Measurements from ENCODE around the gene GJA4. TPM values are rescaled to one million over a fixed set of nuclear protein-coding genes. Genes with fewer than 3 reads are reported as not detected.

GJA4 gene
- polyA plus RNA-seq, 10 donors: 25.9 to 49.9 (median 32.9) TPM

GRCh38 chr1:34831721-34832246 is 39.0 kb downstream of the GJA4 start:
- DNase-seq: no peak

GRCh38 chr1:34833711-34834110 is 40.9 kb downstream of the GJA4 start:
- DNase-seq: no peak

- DNase-seq: no peak
Observed at GRCh38 chr1:34839526-34840305, 46.9 kb downstream of the GJA4 start.

GRCh38 chr1:34840426-34840825 is 47.6 kb downstream of the GJA4 start:
- no peak for DNase-seq

GRCh38 chr1:34842073-34842472 is 49.3 kb downstream of the GJA4 start:
- no peak for DNase-seq

GRCh38 chr1:34842952-34843371 is 50.2 kb downstream of the GJA4 start:
- no peak for DNase-seq

GRCh38 chr1:34843392-34844251 is 50.8 kb downstream of the GJA4 start:
- no peak for DNase-seq

- no peak for DNase-seq
Observed at GRCh38 chr1:34844252-34844634, 51.4 kb downstream of the GJA4 start.

Other genes with a start within 250 kb of the GJA4 start
- 1 to 10 TPM in 2 of 10 donors, under 1 TPM in 6, not detected in 2; 0.09 to 5.2 (median 0.23) TPM for gene GJB5, start 38.0 kb upstream of the GJA4 start, polyA plus RNA-seq (ENCODE audit: insufficient read length in 10 of 10)
- under 1 TPM in 3 of 10 donors, not detected in 7; 0.08 to 0.18 (median 0.17) TPM for gene GJB4, start 33.3 kb upstream of the GJA4 start, polyA plus RNA-seq (ENCODE audit: insufficient read length in 10 of 10)
- gene GJB3, start 11.8 kb upstream of the GJA4 start, polyA plus RNA-seq (ENCODE audit: insufficient read length in 10 of 10): 1 to 10 TPM in 2 of 10 donors, under 1 TPM in 1, not detected in 7; 0.14 to 2.4 (median 2.4) TPM
- gene SMIM12, start 66.8 kb downstream of the GJA4 start, polyA plus RNA-seq (ENCODE audit: insufficient read length in 10 of 10): 10 to 100 TPM; 18.9 to 30.1 (median 24.9) TPM
- 1 to 10 TPM in 1 of 10 donors, under 1 TPM in 8, not detected in 1; 0.11 to 1.5 (median 0.23) TPM for gene DLGAP3, start 136.7 kb downstream of the GJA4 start, polyA plus RNA-seq (ENCODE audit: insufficient read length in 10 of 10)
- gene TMEM35B, start 192.3 kb downstream of the GJA4 start, polyA plus RNA-seq (ENCODE audit: insufficient read length in 10 of 10): 10 to 100 TPM; 16.8 to 24.1 (median 19.9) TPM
- 10 to 100 TPM in 6 of 10 donors, 1 to 10 TPM in 4; 7.0 to 15.6 (median 11.2) TPM for gene ZMYM6, start 238.9 kb downstream of the GJA4 start, polyA plus RNA-seq (ENCODE audit: insufficient read length in 10 of 10)

Data from muscle of back (tissue), 11 donors.